WI38 (cell line): ENCODE data around the gene MVB12B.

ENCODE experiments used
- H3K4me3 ChIP-seq: 2 replicates; pipeline ENCODE4 v1.5.1; 2011; ENCODE audit warnings: low read depth, mild to moderate bottlenecking, control low read depth, low read length
- TF ChIP-seq, protein P1 (sequence below): IDR thresholded peaks from 2 replicates; pipeline ENCODE4 v1.5.1; 2012; ENCODE audit warnings: low read depth, mild to moderate bottlenecking, control low read depth, low read length

Gene MVB12B

DNA sequence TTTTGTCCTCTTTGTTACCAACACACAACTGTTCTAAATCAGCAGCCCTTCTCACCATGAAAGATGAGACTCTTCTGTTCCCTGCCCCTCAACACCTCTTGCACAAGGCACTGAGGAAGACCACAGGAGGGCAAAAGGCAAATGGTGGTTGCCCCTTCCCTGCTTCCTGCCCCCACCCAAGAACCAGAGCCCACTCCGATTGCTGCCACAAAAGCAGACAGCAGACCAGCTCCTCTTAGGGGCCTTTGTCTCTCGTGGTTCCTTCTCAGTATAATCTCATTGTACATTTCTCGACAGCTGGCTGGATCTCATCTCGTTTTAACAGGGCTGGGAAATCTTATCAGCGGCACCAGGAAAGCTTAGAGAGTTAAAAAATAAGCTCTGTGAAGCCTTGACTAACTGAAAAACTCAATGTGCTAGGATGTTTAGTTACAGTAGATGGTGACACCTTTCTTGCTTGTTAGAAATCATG, 1.1 kb downstream of the MVB12B start:
- peak overlapping the region; percentile 69 for H3K4me3 ChIP-seq
- TF ChIP-seq, protein P1, sequence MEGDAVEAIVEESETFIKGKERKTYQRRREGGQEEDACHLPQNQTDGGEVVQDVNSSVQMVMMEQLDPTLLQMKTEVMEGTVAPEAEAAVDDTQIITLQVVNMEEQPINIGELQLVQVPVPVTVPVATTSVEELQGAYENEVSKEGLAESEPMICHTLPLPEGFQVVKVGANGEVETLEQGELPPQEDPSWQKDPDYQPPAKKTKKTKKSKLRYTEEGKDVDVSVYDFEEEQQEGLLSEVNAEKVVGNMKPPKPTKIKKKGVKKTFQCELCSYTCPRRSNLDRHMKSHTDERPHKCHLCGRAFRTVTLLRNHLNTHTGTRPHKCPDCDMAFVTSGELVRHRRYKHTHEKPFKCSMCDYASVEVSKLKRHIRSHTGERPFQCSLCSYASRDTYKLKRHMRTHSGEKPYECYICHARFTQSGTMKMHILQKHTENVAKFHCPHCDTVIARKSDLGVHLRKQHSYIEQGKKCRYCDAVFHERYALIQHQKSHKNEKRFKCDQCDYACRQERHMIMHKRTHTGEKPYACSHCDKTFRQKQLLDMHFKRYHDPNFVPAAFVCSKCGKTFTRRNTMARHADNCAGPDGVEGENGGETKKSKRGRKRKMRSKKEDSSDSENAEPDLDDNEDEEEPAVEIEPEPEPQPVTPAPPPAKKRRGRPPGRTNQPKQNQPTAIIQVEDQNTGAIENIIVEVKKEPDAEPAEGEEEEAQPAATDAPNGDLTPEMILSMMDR = no peak

DNA sequence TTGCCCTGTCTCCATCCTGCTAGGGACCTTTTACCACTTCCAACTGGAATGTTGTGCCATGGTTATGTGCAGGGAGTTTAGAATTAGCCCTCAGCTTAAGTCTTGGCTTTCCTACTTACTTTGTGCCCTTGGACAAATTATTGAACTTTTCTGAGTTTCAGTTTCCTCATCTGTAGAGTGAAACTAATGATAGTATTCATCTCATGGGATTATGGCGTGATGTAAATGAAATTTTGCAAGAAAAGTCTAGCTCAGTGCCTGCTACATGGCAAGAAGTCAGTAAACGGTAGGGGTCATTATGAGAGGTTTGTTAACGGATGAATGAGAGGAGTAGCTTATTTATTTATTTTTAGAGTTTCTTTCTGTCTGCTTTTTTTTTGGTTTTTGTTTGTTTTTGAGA, 1.8 kb downstream of the MVB12B start:
- no peak overlapping the region for H3K4me3 ChIP-seq
- TF ChIP-seq, protein P1 = no peak

DNA sequence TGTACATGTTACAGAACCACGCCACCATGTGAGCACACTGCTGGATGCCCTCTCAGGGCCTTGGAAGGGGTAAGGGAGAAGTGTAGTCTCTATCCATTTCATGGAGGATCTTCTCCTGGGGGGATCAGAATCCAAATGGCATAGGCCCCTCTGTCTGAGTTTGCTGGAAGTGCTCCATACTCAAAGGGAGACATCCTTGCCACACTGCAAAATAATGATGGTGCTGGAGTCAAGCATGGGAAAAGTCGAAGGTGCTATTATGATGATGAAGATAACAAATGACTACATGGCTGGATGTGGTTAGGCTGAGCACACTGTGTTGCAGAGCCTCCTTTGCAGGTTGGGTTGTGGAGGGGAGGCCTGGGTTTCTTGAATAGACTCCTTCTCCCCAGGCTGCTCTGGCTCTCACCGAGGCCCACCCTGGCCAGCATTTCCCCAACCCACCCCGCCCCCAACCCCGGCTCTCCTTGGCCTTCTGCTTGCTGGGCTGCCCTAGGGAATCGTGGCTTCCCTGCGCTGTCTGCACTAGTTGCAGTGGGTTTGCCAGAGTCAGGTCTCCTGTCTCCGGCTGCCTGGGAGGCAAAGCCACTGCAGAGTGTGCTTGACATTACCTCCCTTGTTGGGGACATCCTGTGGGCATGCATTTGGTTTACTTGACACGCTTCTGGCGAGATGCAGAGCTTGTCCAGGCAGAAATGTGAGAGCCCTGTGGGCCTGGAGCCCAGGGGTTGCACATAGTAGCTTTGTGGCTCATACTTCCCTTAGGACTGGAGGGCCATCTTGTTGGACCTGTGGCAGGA, 3.0 kb downstream of the MVB12B start:
- TF ChIP-seq, protein P1 = no peak
- no peak overlapping the region for H3K4me3 ChIP-seq

DNA sequence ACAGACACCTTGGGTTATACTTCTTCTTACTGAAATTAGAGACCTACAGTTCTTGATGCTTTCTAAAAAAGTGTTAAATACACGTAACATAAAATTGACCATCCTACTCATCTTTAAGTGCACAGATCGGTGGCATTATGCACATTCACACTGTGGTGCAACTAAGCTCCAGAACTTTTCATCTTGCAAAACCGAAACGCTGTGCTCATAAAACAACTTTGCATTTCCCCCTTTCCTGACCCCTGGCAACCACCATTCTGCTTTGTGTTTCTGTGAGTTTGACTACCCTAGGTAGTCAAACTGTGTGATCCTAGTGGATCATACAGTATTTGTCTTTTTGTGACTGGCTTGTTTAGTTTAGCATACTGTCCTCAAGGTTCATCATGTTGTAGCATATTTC, 3.9 kb downstream of the MVB12B start:
- TF ChIP-seq, protein P1 = no peak
- H3K4me3 ChIP-seq = no peak overlapping the region

DNA sequence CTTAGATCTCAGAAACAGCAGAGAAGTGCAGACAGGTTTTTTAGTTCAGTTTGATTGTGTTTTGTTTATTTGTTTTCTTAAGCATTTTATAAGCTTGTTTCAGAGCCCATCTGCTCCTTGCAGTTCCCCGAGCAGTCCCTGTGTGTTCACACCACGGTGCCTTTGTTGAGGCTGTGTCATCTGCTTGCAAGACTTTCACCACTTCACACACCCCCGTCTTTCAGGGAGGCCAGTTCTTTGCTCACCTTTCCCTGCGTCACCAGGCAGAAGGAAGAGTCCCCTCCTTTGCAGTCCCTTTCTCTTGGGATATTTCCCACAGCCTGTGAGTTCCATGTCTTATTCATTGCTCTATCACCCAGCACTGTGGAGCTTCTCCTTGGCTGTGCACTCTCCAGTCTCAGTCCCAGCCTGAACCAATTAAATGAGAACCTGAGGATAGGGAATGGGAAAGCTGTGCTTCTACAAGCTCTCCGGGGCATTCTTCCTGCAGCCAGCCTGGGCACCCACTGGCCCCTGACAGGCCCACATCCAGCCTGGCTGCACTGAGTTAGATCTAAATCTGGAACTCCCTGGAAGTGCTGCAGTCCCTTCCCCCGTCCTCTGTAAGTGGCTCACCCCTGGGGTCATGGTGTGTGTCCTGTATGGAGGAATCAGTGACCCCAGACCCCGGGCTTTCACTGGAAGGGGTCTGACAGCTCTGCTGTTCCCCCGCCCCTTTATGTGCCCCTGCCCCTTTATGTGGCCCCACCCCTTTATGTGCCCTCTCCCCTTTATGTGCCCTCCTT, 5.5 kb downstream of the MVB12B start:
- TF ChIP-seq, protein P1 = no peak

DNA sequence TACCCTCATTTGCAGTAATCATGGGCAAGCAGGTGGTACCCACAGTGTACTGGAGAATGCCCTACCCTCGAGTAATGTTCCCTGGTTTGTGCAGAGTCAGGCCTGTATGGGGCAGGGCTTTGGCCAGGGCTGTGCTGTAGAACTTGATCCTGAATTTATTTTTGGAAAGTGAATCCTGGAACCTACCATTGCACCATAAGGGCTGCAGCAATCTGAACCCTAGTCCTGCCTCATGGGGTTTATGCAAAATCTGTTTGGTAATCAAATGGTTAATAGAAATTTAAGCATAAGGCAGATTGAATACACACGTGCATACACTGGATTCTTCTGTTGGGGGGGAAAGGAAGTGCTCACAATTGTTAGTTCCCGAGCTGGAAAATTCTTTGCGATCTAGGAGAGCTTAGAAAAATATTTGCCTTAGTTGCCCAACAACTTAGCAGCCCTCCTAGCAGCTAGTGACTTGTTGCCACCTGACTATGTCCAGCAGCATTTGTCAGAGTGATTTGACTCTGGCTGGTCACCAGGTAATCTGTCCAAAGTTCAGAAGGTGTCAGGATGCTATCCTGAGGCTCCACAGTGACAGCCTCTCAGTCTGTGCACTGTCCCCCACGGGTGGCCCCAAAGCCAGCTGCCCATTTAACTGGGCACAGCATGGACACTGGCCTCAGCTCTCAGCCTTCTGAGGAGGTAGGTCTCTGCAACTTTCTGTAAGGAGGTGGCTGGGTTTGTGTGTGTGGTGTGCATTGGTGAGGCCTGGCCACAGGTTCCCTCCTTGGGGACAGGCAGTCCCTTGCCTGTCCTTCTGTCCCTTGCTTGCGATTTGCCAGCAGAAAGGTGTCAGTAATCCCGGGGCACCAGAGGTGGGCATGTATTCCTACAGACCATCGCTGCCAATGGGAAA, 8.3 kb downstream of the MVB12B start:
- no peak overlapping the region for H3K4me3 ChIP-seq
- TF ChIP-seq, protein P1 = no peak

More for the DNA sequence above, 5.5 kb downstream of the MVB12B start:
- no peak overlapping the region for H3K4me3 ChIP-seq
